Loucy (cell line): ENCODE measurements around the gene CHD6.

Source experiments
- EZH2phosphoT487 ChIP-seq: fragments of 200-600 bp; IDR thresholded peaks from 2 replicates; pipeline ENCODE4 v1.6.1; 2018; ENCODE audit warnings: antibody characterized with exemption, mild to moderate bottlenecking, moderate library complexity, borderline replicate concordance
- TF ChIP-seq, protein P1 (sequence below): fragments of 200-600 bp; sonication (generic); conservative IDR thresholded peaks from 2 replicates; pipeline ENCODE4 v1.5.1; 2014; ENCODE audit warnings: mild to moderate bottlenecking, antibody characterized with exemption, low read length

DNA sequence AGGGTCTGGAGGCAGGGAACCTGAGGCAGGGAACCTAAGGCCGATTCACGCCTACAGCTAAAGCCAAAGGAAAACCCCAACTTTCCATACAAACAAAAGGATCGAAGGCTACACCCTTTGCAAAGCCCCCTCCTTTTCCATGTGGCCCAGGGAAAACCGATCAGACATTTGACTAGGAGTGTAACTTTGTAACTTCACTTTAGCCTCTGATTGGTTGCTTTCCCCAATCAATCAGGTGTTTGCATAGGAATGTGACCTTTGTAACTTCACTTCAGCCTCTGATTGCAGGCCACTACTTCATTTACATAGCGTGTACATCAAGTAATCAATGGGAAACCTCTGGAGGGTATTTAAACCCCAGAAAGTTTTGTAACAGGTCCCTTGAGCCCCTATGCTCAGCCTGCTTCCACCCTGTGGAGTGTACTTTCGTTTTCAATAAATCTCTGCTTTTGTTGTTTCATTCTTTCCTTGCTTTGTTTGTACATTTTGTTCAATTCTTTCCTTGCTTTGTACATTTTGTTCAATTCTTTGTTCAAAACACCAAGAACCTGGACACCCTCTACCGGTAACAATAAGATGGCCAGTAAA is 43.3 kb downstream of the CHD6 start:
- TF ChIP-seq, protein P1, sequence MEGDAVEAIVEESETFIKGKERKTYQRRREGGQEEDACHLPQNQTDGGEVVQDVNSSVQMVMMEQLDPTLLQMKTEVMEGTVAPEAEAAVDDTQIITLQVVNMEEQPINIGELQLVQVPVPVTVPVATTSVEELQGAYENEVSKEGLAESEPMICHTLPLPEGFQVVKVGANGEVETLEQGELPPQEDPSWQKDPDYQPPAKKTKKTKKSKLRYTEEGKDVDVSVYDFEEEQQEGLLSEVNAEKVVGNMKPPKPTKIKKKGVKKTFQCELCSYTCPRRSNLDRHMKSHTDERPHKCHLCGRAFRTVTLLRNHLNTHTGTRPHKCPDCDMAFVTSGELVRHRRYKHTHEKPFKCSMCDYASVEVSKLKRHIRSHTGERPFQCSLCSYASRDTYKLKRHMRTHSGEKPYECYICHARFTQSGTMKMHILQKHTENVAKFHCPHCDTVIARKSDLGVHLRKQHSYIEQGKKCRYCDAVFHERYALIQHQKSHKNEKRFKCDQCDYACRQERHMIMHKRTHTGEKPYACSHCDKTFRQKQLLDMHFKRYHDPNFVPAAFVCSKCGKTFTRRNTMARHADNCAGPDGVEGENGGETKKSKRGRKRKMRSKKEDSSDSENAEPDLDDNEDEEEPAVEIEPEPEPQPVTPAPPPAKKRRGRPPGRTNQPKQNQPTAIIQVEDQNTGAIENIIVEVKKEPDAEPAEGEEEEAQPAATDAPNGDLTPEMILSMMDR: no peak
- TF ChIP-seq EZH2phosphoT487: no peak
